HG02610 (cell line): Measurements from ENCODE around the gene SLC10A3.

Source experiments
- ATAC-seq: cut with Tn5 transposase; IDR thresholded peaks from one replicate; pipeline ENCODE4 v1.9.1; 2021; ENCODE audit warnings: mild to moderate bottlenecking, moderate library complexity; ENCODE audit not compliant: unreplicated experiment

Gene SLC10A3

GRCh38 chrX:154441984-154442707 lies 48.3 kb downstream of the SLC10A3 start:
- ATAC-seq: no peak

- no peak for ATAC-seq
These were observed 48.9 kb downstream of the SLC10A3 start for GRCh38 chrX:154441564-154441963.

- ATAC-seq: no peak
These were observed 49.6 kb downstream of the SLC10A3 start for GRCh38 chrX:154440623-154441357.

GRCh38 chrX:154439841-154440240 lies 50.6 kb downstream of the SLC10A3 start:
- no peak for ATAC-seq

GRCh38 chrX:154437971-154438893 lies 52.2 kb downstream of the SLC10A3 start:
- ATAC-seq: no peak
